ENCODE data around the gene SNX1.

Gene SNX1

GRCh38 chr15:64137226-64137833 is 41.5 kb downstream of the SNX1 start:
- in situ Hi-C loops (cut with HindIII; ENCODE audit: low sequenced_read_pairs): no loop called here
- no peak for DNase-seq (ENCODE audit: low read depth, low spot score)
- no peak overlapping the region for H3K4me3 ChIP-seq (ENCODE audit: low read depth, low read length)
- TF ChIP-seq CTCF (IDR thresholded peaks at IDR 0.05; ENCODE audit: low read depth, low read length): no peak

GRCh38 chr15:64138331-64138941 is 42.7 kb downstream of the SNX1 start:
- no peak overlapping the region for H3K4me3 ChIP-seq (ENCODE audit: low read depth, low read length)
- DNase-seq (ENCODE audit: low read depth, low spot score): no peak
- no peak for TF ChIP-seq CTCF (IDR thresholded peaks at IDR 0.05; ENCODE audit: low read depth, low read length)
- in situ Hi-C loops (cut with HindIII; ENCODE audit: low sequenced_read_pairs): no loop called here

- no peak for TF ChIP-seq CTCF (IDR thresholded peaks at IDR 0.05; ENCODE audit: low read depth, low read length)
- no peak for DNase-seq (ENCODE audit: low read depth, low spot score)
- in situ Hi-C loops (cut with HindIII; ENCODE audit: low sequenced_read_pairs): no loop called here
- H3K4me3 ChIP-seq (ENCODE audit: low read depth, low read length): no peak overlapping the region
Measured at GRCh38 chr15:64141798-64142512, 46.2 kb downstream of the SNX1 start.

- no peak overlapping the region for H3K4me3 ChIP-seq (ENCODE audit: low read depth, low read length)
- no peak for TF ChIP-seq CTCF (IDR thresholded peaks at IDR 0.05; ENCODE audit: low read depth, low read length)
- DNase-seq (ENCODE audit: low read depth, low spot score): no peak
- in situ Hi-C loops (cut with HindIII; ENCODE audit: low sequenced_read_pairs): no loop called here
Measured at GRCh38 chr15:64143276-64143675, 47.5 kb downstream of the SNX1 start.

GRCh38 chr15:64144192-64144564 is 48.4 kb downstream of the SNX1 start:
- in situ Hi-C loops (cut with HindIII; ENCODE audit: low sequenced_read_pairs): no loop called here
- H3K4me3 ChIP-seq (ENCODE audit: low read depth, low read length): no peak overlapping the region
- no peak for TF ChIP-seq CTCF (IDR thresholded peaks at IDR 0.05; ENCODE audit: low read depth, low read length)
- no peak for DNase-seq (ENCODE audit: low read depth, low spot score)

- H3K4me3 ChIP-seq (ENCODE audit: low read depth, low read length): no peak overlapping the region
- no peak for DNase-seq (ENCODE audit: low read depth, low spot score)
- in situ Hi-C loops (cut with HindIII; ENCODE audit: low sequenced_read_pairs): no loop called here
- no peak for TF ChIP-seq CTCF (IDR thresholded peaks at IDR 0.05; ENCODE audit: low read depth, low read length)
Measured at GRCh38 chr15:64144565-64145281, 48.9 kb downstream of the SNX1 start.
